H4 (cell line): Measurements from ENCODE around the gene FNDC3B. TPM values are rescaled to one million over a fixed set of nuclear protein-coding genes. Genes with fewer than 3 reads are reported as not detected.

Experiments
- DNase-seq: peaks from one replicate; pipeline ENCODE4 v3.0.0-alpha.2; 2015; ENCODE audit warnings: low spot score
- total RNA-seq: library from RNA; depleted of rRNA; stranded (reverse); fragments of >200 nt; shearing (Covaris generic); gene quantifications from 2 replicates; pipeline ENCODE4 v1.2.3, GENCODE V29; 2014; rRNA removed

FNDC3B gene
- total RNA-seq, 1 experiment from 2014 or later = 65.8 TPM

DNA sequence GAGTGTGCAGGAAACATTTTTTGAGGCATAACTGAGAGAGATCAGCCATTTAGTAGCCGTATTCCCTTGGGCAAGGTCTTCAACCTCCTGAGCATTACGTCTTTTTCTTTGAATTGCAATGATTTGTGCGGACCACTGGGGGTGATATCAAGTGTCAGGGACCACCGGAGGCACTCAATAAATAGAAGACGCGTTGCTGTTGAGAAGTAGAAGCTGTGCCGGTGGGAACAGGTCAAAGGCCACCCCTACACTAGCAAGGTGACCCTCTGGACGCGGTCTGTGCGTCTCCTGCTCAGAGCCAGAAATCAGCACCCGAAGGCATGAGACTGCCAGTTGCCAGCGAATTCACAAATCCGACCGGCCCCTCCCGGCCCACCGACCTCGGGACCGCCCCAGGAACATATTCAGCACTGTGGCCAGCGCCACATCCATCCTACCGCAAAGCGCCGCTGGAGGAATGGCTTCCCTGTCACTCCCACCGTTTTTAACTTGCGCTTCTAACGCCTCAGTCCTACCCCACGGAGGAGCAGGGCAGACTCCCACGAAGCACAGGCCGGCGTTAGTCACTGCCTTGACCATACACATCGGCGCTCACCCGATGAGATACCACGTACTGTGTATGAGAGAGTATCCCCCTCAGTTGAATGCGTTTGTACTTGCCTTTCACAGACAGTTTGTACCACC lies 410.2 kb downstream of the FNDC3B start:
- peak; percentile 21 for DNase-seq

Other genes starting within 250 kb of the FNDC3B start
- 14.4 and 19.0 TPM in 2 replicates for gene PLD1, start 229.1 kb upstream of the FNDC3B start, total RNA-seq
- not detected in 2 replicates for gene TMEM212, start 196.2 kb upstream of the FNDC3B start, total RNA-seq